HG02943 (cell line): ENCODE data around the gene UBE2E1.

ENCODE experiments used
- ATAC-seq: cut with Tn5 transposase; IDR thresholded peaks from one replicate; pipeline ENCODE4 v1.9.1; 2021; ENCODE audit warnings: mild to moderate bottlenecking, low read depth, moderate library complexity; ENCODE audit not compliant: unreplicated experiment

Gene UBE2E1

GRCh38 chr3:23938688-23939087, 132.9 kb downstream of the UBE2E1 start:
- ATAC-seq = no peak

GRCh38 chr3:23940775-23941174, 135.0 kb downstream of the UBE2E1 start:
- no peak for ATAC-seq
